ENCODE data around the gene OPHN1.

Gene OPHN1

GRCh38 chrX:68234171-68234910, 199.0 kb downstream of the OPHN1 start:
- DNase-seq (ENCODE audit: insufficient read length, low spot score) = no peak
- TF ChIP-seq CTCF (IDR thresholded peaks at IDR 0.05; ENCODE audit: insufficient read depth, missing control alignments) = no peak
- no peak for FAIRE-seq

GRCh38 chrX:68232206-68232605, 201.1 kb downstream of the OPHN1 start:
- TF ChIP-seq CTCF (IDR thresholded peaks at IDR 0.05; ENCODE audit: insufficient read depth, missing control alignments) = no peak
- FAIRE-seq (no peak), DNase-seq (ENCODE audit: insufficient read length, low spot score) (no peak)

DNA sequence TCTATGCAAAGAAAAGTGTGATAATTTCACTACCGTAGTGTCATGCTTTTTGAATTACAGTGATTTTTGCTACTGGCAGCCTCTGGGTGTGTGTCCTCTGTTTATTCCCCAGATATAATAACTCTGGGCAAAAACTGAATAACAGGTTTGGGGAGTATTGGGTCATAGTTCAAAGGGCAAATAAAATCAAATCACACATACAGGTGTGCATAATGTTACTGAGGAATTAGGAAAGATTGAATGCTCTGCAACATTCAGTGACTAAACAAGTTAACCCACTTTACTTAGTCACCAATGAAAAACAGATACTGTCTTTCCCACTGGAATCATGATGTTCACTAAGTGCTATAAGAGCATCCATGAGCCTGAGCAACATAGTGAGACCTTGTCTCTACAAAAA, 224.3 kb downstream of the OPHN1 start:
- FAIRE-seq (no peak), DNase-seq (ENCODE audit: insufficient read length, low spot score) (no peak)
- no peak for TF ChIP-seq CTCF (IDR thresholded peaks at IDR 0.05; ENCODE audit: insufficient read depth, missing control alignments)

- TF ChIP-seq CTCF (IDR thresholded peaks at IDR 0.05; ENCODE audit: insufficient read depth, missing control alignments) = no peak
- FAIRE-seq = no peak
- no peak for DNase-seq (ENCODE audit: insufficient read length, low spot score)
These were observed 228.7 kb downstream of the OPHN1 start for GRCh38 chrX:68204521-68205038.

GRCh38 chrX:68203646-68204045, 229.6 kb downstream of the OPHN1 start:
- DNase-seq (ENCODE audit: insufficient read length, low spot score) = no peak
- FAIRE-seq = no peak

GRCh38 chrX:68203211-68203610, 230.1 kb downstream of the OPHN1 start:
- no peak for TF ChIP-seq CTCF (IDR thresholded peaks at IDR 0.05; ENCODE audit: insufficient read depth, missing control alignments)
- DNase-seq (ENCODE audit: insufficient read length, low spot score) (no peak), FAIRE-seq (no peak)

More at GRCh38 chrX:68203646-68204045, 229.6 kb downstream of the OPHN1 start:
- no peak for TF ChIP-seq CTCF (IDR thresholded peaks at IDR 0.05; ENCODE audit: insufficient read depth, missing control alignments)
